8988T (cell line): ENCODE measurements around the gene MSI2.

ENCODE experiments used
- DNase-seq: peaks from one replicate; pipeline ENCODE4 v3.0.0; 2011

The MSI2 gene

DNA sequence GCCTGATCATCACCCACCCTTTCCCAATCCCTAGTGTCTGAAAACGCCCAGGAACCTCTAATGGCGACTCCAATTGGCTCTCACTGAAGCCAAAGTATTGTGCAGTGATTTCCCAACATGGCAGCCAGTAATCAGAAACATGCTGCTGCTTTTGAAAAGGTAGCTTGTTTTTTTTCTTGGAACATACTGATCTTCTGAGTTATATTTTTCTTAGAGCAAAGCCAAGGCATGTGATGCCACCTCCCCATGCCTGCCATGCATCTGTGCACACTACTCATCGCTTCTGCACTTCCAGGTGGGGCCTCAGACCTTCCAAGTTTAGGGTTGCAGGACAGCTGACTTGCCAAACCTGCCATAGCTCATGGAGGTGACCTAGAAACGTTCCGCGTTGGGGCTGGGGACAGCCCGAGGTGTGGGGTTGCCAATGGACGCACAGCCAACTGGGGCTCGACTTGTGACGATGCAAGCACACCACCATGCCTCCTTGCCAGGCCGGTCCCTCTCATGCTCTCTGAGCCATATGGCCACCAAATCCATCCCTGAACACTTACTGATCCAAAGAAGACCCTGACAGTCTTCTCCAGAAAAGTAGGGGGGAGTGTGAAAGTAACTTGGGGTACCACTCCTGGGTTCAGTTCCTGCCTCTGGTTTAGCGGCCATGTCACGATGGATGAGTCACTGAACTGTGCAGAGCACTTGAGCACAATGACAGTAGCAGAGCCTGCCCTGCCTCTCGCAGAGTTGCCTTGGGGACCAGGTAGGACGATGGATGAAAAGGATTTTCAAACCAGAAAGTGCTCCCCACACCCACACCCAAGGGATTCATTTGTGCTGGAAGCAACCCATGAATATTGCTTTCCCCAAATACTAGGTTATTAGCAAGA, 333.1 kb downstream of the MSI2 start:
- DNase-seq, result no peak

GRCh38 chr17:57593739-57594462, 337.6 kb downstream of the MSI2 start:
- DNase-seq, result no peak

DNA sequence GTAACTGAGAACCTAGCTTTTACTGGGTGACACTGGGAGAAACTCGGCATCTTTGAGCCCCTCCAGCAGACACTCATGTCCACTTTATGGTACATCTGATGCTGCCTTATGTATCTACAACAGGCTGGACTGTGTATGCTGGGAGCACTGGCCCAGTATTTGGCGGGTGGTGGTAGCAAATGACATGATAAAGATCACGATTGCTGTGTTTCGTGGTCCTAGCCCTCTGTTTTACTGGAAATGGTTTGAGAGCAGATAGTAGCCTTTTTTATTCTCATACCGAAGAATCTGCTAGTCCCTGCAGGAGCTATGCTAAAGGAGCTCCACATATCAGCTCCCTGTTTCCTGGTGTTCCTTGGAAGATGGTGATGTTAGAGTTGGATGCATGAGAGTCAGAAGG, 338.4 kb downstream of the MSI2 start:
- DNase-seq, result no peak

DNA sequence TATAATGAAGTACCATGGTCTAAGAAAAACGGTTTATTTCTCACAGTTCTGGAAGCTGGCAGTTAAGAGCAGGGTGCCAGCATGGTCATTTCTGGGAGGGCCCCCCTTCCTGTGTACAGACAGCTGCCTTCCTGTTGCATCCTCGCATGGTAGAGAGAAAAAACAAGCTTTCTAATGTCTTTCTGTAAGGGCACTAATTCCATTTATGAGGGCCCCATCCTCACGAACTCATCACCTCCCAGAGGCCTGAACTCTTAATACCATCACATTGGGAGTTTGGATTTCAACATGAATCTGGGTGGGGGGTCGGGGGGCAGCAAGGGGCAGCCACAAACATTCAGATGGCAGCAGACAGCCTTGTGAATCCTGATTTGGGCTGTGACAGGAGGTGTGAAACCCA, 339.1 kb downstream of the MSI2 start:
- no peak for DNase-seq

DNA sequence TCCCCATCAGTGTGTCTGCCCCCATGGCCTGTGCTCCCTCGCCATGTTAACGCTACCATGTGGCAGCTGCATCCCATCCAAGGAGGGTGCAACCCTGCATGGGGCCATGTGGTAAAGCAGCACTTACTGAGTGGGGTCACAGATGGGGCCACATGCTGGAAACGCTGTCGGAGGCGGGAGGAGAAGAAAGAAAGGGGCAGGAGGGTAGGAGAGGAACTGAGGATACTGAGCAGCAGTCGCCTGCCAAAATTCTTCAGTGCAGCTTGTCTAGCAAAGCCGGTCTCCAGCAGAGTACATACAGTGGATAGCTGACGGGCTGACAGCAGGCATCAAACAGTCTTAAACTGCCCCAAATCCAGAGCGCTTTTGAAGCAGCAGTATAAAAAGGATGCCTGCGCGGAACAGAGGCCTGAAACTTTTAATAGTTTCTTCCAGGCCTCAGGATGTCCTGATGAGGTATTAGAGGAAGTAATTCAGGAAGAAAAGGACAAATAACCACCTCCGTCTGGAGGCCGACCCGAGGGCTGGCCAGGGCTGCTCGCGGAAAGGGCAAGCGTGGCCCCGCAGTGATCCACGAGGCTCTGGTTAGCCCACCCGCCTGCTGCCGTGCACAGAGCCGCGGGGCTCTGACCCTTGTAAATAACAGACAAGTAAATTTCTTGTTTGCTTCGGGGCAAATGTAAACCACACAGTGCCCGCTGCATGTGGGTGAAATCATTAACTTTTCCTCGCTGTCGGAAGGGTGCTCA, 339.8 kb downstream of the MSI2 start:
- no peak for DNase-seq

- no peak for DNase-seq
These were observed 340.8 kb downstream of the MSI2 start for GRCh38 chr17:57597101-57597500.

GRCh38 chr17:57597531-57598453, 341.5 kb downstream of the MSI2 start:
- peak; percentile 54 for DNase-seq

- DNase-seq, result no peak
These were observed 343.1 kb downstream of the MSI2 start for GRCh38 chr17:57599271-57600045.

- no peak for DNase-seq
These were observed 343.8 kb downstream of the MSI2 start for GRCh38 chr17:57600074-57600473.

- DNase-seq, result no peak
These were observed 344.9 kb downstream of the MSI2 start for GRCh38 chr17:57601143-57601735.

- no peak for DNase-seq
These were observed 346.6 kb downstream of the MSI2 start for GRCh38 chr17:57602896-57603295.

DNA sequence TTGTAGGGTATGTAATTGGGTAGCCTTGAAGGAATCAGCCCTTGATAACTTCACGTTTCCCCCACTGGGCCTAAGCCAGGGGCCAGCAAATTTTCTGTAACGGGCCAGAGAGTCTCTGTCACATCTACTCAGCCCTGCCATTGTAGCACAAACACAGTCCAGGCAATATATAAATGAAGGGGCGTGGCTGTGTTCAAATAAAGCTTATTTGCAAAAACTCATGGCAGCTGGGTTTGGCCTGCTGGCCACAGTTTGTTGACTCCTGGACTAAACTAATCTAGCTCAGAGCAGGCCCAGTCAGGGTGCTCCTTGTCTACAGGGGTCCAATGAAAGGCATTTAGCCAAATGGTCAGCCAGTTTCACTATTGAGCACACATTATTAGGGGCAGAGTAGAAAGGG, 347.2 kb downstream of the MSI2 start:
- no peak for DNase-seq

DNA sequence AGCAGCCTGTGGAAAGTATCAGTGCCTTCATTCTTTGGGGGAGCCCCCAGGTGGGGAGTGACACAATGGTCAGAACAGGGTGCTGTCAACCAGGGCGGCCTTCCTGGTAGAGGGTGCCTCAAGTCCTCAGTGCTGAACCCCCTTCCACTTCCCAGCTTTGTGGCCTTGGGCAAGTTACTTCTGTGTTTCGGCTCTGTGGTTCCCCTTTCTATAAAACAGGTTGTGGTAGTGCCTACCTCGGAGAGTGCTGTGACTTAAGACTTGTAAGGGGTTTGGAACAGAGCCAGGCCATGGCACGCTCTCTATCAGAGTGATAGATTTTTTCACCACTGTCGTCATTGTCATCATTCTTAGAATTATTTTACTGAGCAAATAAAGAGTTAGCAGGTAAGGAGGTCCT, 347.7 kb downstream of the MSI2 start:
- no peak for DNase-seq

DNA sequence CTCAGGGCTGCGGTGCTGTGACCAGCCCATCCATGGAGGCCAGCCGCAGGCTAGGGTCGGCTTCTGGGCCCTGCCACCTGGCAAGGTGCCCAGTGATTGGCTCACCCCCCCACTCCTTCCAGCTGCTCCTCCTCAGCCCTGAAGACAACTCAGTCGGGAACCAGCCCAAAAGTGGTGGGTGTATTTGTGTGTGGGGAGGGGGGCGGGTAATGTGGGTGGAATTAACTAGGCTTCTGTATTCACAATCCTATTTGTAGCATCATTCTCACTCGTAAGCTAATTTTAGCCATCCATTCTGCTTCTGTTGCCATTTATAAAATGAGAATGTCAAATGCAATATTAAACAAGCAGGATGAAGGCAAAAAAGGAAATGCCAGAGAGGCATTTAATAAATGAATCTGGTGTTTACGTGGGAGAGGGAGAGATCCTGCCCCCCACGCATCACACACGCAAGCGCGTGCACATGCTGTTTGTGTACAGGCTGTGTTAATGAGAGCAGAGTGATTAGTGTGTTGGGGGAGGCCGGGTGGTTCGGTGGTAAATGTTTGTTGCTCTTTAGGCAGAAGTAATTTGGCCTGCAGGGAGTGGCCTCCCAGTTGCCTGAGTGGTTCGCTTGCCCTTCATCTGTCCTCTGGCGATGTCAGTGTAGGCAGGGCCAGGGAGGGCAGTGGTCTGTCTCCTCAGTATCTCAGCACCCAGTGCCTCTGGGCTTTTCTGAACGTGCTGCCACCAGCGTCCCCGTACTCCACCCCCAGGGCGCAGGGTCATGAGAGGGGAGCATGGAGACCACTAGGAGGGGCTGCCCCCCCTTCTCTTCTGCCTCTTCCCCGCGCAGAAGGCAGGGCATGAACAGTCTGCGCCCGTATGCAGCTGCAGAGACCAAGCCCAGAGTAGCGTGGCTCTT, 348.7 kb downstream of the MSI2 start:
- no peak for DNase-seq

DNA sequence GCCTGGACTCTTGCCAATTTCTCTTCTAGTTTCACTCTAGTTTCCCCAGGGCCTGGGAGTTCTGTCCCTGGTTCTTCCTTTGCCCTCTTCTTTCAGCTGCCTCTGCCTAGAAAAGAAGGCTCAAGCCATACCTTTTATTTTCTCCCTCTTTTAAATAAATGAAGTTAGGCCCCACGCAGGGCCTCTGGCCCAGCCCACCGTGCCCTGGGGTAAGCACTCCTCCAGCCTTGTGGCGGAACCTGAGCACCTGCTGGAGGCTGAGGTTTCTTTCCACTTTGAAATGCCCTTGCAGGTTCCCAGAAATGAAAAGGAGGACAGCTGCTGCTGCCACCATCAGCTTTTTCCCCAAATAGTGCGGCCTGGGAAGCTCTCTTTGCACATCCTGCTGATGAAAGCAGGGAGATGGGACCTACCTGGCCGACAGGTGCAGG, 349.4 kb downstream of the MSI2 start:
- no peak for DNase-seq

- DNase-seq, result no peak
These were observed 350.0 kb downstream of the MSI2 start for GRCh38 chr17:57606111-57606875.

DNA sequence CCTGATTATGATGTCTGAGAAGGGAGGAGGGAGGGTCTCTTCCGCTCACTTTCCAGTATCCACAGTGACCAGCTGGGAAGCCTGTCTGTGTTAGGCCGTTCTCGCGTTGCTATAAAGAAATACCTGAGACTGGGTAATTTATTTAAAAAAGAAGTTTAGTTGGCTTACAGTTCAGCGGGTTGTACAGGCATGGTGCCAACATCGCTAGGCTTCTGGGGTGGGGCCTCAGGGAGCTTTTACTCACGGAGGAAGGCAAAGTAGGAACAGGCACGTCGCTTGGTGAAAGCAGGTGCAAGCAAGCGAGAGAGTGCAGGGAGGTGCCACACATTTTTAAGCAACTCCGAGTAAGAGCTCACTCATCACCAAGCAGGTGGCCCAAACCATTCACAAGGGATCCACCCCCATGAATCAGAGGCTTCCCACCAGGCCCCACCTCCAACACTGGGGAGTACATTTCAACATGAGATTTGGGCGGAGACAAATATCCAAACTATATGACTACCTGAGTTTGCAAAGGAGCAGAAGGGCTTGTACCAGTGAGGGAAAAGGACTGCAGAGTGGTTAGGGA, 351.3 kb downstream of the MSI2 start:
- no peak for DNase-seq

GRCh38 chr17:57608369-57609124, 352.2 kb downstream of the MSI2 start:
- no peak for DNase-seq
